Peyer's patch (tissue), 4 donors: ENCODE data around the gene SLMAP.

Experiments used
- CTCF ChIP-seq, 6 experiments: fragments of 450-650 bp in 4 of 6; fragments of 200-600 bp in 2 of 6; sonication (generic) in 1 of 6; IDR thresholded peaks; one replicate each; pipeline ENCODE4 v1.5.1; 2017 to 2019; ENCODE audit warnings: antibody characterized with exemption in 6 of 6, mild to moderate bottlenecking in 3 of 6, moderate library complexity in 1 of 6
- POLR2A ChIP-seq, 2 donors: fragments of 450-650 bp; IDR thresholded peaks; one replicate each; pipeline ENCODE4 v1.5.1; 2017; ENCODE audit warnings: antibody characterized with exemption in 2 of 2, mild to moderate bottlenecking in 2 of 2, moderate library complexity in 2 of 2

DNA sequence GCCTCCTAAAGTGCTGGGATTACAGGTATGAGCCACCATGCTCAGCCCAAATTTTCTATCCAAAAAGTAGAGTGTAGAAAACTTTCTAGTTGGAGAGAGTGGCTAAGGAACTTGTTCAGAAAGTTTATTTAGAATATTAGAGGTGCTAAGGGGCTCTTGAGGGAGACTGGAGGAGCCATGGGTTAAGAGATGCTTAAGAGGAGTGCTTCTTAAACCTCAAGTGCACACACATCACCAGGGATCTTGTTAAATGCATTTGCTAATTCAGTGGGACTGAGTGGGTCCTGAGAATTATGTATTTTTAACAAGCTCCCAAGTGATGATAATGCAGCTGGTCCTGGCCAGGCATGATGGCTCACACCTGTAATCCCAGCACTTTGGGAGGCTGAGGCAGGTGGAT, 29.7 kb upstream of the SLMAP start:
- TF ChIP-seq CTCF (IDR thresholded peaks at IDR 0.05) (no peak), POLR2A (IDR thresholded peaks at IDR 0.05) (no peak)
